ENCODE results near the gene OR7G2.

OR7G2 gene

DNA sequence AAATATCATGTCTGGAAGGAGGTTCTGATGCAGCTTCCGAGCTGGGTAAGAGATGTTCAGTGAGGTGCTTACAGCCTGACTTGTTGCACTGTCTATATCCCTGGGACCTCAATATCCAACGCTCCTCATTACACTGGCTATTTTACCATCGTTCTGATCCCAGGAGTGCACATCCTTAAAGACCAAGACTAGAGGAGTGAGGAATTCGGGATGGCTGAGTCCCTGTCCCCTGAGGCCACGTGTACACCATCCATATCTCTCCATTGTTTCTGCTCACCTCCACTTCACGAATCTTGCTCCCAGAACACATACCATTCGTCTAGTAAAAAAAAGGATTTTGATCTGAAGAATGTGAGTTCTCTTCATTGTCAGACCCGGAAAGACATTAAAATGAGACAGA lies at the start of gene OR7G2:
Gene OR7G2 (minus strand): TSS at position 101 of the 400 bp plus-strand sequence. CDS start 4,232 bp downstream, outside the sequence.
- no peak for DNase-seq

DNA sequence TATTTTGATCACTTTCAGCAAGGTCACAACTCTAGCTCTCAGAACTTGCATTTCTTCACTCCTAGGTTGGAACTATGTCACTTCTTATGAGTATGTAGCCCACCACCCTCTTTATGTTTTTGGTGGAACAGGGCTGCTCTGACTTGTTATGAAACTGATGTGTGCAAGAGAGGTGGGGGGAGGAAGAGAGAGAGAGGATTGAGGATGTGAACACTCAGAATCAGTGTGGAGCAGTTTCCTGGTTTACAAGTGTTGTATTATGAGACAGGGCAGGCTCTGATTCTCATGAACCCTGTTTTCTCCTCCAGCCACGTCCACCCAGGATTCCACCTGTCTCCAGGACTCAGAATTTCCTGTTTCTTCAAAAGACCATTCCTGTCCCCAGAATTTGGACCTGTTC lies 49.0 kb upstream of the OR7G2 start:
- DNase-seq: no peak

DNA sequence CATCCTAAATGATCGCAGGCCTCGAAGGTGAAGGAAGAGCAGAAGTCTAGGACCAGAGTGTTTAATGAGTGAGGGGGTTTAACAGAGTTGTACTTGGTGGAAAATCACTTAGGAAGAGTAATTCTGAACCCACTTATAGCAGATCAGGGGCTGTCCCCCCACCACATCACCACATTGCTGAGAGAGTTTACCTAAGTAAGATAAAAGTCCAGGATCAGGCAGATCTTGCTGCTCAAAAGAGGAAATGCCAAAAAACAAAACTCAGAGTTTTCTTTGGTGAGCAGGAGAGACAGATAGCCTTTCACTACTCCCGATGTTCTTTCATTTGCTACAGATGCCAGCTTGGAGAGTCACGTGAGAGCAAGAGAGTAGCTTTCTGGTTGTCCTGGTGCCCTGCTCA lies 48.3 kb upstream of the OR7G2 start:
- no peak for DNase-seq

DNA sequence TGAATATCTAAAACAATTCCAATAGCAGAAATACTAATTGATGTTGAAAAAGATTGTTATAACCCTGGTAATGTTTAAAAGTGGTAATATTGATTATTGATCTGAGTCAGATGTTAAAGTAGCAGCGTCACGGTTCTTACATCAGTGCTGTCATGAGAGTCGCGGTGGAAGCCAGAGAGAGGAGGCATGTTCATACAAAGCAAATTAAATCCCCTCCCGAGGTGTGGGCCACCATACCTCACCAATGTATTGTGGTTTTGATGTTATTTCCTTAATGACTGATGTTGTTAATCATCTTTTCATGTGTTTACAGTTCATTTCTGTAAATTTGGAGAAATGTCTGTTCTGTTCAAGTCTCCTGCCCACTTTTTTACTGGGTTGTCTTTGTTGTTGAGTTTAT lies 44.1 kb upstream of the OR7G2 start:
- no peak for DNase-seq

DNA sequence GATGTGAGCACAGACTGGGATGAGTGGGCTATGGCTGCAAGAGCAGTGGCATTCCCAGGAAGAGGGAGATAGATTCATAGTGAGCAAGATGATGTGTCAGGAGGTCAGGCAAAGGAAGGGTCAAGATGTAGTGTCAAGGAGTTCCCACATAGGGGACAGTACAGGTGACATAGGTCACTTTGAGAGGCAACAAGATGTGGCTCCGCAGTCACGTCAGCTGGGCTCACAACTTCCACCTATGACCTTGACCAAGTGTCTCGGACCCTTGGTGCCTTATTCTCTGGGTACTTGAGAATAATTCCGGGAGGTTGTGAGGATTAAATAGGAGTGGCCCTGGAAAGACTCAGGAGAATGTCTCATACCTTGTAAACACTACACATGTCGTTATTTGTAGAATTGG lies 43.4 kb upstream of the OR7G2 start:
- no peak for DNase-seq

DNA sequence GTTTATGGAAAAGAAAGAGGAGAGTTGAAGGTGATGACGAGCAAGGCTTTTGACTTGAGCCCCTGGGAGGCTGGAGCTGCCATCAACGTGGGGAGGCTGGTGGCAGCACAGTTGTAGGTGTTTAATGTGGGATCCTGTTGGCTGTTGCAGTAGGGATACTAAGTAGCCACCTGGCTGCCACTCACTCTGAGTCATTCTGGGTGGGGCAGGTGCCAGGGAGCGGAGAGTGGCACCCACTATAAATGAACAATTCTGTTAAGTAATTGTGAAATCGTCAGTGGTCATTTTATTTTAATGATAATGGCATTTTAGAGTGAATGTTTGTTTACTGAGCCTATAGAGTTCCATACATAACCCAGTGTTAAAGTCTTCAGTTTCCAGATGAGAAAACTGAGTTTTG lies 42.7 kb upstream of the OR7G2 start:
- no peak for DNase-seq

DNA sequence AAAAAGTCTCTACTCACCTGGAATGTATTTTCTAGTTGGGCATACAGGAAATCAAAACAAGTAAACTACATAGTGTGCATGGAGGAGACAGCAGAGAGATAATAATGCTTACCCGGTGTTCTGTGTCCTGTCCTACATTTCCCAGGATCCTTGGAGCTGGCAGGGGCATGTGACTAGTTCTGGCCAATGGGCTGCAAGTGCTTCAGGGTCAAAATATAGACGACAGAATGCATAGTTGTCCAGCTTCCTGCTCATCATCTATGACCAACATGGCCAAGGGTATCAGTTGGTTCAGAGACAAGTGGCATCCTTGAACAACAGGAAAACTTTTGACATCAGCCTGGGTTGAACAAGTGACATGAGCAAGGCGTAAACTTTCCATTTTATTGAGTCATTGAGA lies 41.4 kb upstream of the OR7G2 start:
- DNase-seq: no peak

DNA sequence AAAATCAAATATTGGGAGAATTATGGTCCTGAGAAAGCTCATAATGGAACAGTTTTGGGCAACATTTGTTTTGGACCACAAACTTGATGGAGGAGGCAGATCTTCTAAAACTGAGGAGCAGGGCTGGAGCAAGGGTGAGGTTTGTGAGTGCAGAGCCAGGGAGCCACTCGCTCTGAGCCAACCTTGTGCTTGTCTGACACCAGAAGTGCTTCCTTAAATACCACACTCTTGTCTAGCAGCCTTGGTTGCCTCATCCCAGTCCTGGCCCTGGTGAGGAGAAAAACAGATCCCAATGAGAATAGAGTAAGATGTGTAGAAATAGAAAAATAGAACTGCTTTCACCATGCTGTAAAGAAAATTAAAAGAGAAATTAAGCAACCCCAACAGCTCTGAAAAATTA lies 39.6 kb upstream of the OR7G2 start:
- no peak for DNase-seq

DNA sequence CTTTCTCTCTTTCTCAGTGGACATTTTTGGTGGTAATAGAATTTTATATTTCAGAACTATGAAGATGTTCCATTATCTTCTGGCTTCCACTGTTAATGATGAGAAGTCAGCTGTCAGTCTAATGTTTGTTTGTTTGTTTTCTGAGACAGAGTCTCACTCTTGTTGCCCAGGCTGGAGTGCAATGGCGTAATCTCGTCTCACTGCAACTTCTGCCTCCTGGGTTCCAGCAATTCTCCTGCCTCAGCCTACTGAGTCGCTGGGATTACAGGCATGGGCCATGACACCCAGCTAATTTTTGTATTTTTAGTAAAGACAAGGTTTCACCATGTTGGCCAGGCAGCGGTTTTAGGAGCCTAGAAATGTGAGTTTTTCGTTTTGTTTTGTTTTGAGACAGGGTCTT lies 37.6 kb upstream of the OR7G2 start:
- no peak for DNase-seq

DNA sequence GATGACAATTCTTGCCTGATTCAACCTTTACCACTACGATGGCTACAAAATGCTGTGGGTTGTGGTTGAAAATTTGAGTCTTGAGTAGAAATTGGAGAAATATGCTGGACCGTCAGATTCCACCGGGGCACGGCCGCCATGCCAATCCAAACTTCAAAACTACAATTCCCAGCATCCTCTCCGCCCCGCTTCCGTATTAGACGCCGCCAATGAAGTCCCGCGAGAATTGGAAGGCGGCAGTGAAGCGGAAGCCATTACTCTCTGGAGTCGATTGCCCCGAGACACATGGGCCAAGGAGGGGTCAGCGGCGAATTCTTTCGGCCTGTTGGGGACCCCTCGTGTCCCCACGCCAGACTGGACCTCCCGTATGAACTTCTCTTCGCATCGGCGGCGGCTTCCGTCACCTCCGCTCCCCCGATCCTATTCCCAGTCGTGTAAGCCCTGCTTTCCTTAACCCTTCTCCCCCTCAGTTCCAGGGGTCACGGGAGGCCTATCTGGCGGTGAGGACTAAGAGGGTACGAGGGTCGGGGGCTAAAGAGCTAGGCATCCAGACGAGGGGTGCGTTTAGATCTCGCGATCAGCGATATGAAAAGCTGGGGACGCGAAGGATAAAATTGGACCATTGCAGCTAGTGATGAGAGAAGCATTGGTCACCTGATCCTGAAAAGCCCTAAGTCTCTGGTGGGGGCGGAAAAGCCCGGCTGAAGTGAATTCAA lies 33.0 kb upstream of the OR7G2 start, which contains the start of gene ZNF317:
Gene ZNF317 (plus strand): TSS at position 239 of the 716 bp plus-strand sequence. CDS start 15,620 bp downstream, outside the sequence.
- peak; percentile 87 for DNase-seq

DNA sequence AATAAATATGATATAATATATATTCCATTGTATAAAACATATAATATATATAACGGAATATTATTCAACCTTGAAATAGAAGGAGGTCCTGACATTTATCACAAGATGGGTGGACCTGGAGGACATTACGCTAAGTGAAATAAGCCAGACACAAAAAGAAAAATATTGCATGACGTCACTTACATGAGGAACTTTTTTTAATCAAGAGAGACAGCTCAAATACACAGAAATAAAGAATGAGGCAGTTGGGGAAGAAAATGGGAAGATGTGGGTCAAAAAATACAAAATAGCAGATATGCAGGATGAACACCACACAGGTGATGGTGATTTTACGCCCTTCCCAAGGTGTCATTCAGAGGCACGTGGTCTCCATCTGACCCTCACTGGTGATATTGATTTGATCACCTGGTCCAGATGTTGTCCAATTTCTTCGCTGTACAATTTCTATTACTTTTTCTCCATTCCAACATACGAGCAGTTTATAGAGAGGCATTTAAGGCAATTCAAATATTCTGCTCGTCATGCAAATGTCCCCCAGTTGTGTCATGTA lies 32.4 kb upstream of the OR7G2 start:
- no peak for DNase-seq

DNA sequence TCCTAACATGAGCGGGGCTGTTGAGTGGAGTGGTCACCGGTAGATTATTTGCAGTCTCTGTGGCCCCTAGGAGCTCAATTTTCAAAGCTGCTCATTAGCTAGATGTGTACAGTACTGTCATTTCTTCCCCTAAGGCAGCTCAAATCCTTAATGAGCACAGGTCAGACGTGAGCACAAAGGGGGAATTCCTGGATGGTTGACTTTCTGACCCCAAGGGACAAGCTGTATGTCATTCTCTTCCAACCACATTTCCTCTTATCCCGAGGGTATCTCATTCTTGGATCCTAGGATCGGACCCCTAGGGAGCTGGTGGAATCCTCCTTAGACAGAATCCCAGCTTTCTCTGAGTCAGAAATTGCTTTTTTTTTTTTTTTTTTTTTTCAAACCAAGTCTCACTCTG lies 25.1 kb upstream of the OR7G2 start:
- no peak for DNase-seq

DNA sequence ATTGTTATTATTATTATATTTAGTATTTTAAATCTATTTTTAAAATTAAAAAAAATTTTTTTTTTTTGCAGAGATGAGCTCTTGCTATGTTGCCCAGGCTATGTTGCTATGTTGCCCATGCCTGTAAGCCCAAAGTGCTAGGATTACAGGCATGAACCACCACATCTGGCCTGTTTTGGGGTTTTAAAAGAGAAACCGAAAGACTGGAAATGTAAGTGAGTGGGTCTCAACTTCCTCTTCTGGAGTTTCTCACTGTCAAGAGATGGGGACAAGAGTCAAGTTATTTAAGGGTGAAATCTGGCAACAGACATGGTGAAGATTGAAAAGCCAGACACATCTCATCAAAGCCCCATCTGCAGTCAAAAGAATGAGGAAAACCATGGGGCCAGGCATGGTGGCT lies 23.7 kb upstream of the OR7G2 start:
- DNase-seq: no peak

DNA sequence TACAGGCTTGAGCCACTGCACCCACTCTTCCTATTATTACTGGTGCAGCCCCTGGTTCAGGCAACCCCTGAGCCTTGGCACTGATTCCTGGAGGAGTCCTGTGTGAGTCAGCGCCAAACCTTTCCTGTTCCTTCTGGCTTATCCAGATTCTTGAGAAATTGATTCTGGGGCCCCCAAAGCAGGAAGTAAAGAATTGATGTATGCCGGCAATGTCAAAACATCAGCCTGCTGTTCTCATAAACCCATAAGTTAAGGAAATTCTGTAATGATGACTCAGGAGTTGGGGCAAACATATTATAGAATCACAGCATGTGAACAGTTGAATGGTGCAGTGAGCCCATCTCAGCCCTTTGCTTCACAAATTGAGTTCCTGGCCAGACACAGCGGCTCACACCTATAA lies 20.9 kb upstream of the OR7G2 start:
- DNase-seq: no peak

DNA sequence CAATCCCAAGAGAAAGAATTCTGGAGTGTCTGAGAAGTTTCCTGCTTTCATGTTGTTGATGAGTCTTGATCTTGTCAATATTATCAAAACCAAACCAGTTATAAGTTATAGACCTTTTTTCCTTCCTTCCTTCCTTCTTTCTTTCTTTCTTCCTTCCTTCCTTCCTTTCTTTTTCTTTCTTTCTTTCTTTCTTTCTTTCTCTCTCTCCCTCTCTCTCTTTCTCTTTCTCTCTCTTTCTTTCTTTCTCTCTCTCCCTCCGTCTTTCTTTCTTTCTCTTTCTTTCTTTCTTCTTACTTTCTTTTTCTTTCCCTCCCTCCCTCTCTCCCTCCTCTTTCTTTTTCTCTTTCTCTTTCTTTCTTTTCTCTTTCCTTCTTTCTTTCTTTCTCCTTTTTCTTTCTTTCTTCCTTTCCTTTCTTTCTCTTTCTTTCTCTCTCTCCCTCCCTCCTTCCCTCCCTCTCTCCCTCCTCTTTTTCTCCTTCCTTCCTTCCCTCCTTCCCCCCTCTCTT lies 19.7 kb upstream of the OR7G2 start, which contains the start of gene OR7G3:
Gene OR7G3 (minus strand): TSS at position 51 of the 506 bp plus-strand sequence. CDS start 0 bp downstream, at position 51.
- DNase-seq: no peak

DNA sequence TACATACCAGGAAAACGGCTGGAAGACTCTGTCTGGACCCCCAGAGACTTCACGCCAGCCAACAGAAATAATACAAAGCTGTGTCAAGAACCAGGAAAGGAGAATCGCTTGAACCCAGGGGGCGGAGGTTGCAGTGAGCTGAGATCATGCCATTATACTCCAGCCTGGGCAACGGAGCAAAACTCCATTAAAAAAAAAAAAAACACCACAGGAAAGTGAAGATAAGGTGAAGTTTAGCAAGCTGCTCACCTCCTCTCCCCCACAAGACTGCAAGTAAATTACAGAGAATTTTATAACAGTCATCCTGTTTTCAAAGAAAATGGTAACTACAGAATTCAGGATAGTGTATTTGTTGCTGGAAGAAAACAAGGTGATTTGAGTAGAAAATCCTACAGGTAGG lies 9.3 kb upstream of the OR7G2 start:
- DNase-seq: no peak

DNA sequence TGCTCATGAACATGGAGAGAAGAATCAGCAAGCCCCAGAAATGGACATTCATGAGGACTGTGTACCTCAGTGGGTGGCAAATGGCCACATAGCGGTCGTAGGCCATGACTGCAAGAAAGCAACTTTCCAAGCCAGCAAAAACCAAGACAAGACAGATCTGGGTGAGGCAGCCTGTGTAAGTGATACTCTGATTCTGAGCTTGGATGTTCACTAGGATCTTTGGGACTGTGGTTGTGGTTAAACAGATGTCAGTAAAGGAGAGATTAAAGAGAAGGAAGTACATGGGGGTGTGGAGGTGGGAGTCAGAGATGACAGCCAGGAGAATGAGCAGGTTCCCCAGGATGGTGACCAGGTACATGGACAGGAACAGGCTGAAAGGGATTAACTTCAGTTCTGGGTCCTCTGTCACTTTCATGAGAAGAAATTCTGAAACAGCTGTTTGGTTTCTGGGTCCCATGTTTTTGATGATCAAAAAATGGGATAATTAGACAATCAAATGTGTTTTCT lies 8.1 kb upstream of the OR7G2 start, which contains the start of gene OR7G1:
Gene OR7G1 (minus strand): TSS at position 457 of the 507 bp plus-strand sequence. CDS start 0 bp downstream, at position 457.
- no peak for DNase-seq

DNA sequence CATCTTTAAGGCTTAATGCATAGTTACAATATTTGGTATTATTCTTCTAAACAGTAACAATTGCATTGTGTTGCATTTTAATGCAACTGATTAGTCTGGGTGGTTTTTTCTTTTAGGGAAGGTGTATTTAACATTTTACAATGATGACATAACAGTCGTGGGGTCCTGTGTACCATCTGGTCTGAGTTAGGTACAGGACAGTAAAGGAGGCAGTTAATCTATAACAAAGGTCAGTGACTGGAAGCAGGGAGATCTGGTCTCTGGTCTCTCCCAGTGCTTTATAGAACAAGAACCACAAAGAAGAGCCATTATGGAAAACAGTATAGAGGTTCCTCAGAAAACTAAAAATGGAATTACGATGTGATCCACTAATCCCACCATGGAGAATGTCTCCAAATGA lies 2.7 kb upstream of the OR7G2 start:
- DNase-seq: no peak

DNA sequence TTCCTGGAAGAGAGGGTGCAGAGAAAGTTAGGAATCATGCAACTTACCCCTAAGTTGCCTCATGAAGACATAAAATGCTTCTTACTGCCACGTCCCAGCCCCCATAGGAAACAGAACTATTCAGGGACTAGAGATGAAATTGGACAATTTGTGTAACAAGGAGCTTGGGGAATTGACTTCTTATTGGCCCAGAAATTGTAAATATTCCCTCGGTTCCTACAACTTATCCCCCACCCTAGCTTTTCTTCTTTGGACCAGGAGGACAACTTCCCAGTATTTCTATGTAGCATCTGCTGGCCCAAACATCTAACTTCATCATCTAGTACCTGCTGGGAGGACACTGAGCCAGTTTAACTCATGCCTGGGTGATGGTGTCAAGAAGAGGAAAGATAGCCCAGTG lies 20.5 kb downstream of the OR7G2 start, which contains the start of gene OR1M1:
Gene OR1M1 (plus strand): TSS at position 301 of the 400 bp plus-strand sequence. CDS start 6,184 bp downstream, outside the sequence.
- DNase-seq: no peak

DNA sequence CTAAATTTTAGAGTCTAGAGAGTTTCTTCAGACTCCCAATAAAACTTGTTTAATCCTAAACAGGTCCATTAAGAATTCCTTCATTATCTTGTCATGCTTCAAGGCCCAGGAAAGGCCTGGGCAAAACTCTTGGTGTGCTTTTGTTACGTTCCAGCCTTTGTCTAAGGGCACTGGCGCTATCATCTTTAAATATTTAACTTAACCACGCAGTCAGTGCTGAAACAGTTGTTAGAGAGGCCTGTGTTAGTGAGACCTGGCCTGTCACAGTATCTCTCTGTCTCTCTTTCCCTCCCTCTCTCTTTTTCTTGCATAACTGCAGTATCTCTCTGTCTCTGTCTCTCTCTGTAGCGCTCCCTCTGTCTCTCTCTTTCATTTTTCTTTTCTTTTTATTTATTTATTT lies 28.6 kb downstream of the OR7G2 start:
- no peak for DNase-seq

DNA sequence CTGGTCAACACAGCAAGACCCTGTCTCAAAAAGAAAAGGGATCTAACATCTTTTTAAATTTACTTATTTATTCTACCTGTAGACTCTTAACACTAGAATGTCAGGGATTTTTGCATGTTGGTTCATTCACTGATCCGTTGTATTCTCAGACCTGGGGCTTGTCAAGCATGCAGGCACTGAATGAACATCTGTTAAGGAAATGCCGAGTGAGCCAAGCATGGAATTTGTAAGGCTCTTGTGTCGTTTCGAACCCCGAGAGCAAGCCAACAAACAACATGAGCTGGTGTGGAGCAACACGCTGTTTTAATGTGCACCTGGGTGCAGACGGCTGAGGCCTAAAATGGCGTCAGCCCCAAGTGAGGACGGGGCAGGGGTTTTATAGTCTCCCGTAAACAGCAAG lies 30.4 kb downstream of the OR7G2 start:
- no peak for DNase-seq

DNA sequence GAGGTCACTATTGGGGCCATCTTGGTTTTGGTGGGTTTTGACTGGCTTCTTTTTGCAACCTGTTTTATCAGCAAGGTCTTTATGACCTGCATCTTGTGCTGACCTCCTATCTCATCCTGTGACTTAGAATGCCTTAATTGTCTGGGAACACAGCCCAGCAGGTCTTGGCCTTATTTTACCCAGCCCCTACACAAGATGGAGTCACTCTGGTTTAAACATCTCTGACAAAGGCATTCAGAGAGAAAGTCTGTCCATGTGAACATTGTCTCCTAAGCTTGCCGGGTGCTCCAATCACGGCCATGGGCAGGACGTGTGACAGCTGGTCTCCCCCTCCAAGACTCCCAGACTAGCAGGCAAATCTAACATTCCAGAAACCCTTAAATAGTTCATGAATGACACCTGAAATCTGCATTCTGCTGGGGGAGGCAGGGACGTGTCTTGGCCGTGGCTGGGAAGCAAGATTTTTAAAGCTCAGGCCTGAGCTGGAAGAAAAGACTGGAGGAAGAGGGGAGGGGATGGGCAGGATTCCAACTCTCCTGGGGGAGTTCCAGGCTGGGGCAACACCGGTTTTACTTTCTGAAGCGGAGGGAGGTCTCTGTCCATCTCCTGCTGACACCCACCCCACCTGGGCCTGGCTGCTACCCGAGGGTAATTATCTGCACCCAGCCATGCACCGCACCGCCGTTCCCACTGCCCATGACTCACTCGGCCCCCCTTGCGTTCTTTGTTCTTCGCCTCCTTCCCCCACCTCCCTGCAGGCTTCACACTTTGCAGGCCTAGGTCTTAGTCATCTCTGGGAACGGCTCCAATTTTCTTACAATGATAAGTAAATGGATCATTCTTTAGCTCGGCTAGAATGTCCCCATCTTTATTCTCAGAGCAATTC lies 32.0 kb downstream of the OR7G2 start:
- DNase-seq: no peak

DNA sequence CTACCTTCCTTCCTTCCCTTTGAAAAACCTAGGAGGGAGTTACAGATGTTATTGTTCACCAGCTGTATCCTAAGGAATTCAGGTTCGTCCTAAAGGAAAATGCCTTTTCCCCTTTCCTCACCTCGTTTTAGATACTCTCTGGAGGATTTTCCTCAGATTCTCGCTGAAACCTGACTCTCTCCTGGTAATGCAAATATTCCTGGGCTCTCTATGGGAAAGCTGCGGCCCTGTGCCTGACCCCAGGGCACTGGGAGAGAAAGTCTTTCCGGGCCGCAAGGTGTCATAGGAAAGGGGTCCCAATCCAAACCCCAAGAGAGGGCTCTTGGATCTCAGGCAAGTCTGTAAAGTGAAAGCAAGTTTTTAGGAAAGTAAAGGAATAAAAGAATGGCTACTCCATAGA lies 33.5 kb downstream of the OR7G2 start:
- DNase-seq: no peak

Measured in activated T-cell treated with anti-CD3 and anti-CD28 coated beads for 4 hours (primary cell).